ENCODE data around the gene IMMP2L.
"Not testable (repeated sequence)": the region's sequence is repeated elsewhere in the genome, so short reads cannot be mapped to it uniquely, and the experiment has no call there.

The IMMP2L gene

DNA sequence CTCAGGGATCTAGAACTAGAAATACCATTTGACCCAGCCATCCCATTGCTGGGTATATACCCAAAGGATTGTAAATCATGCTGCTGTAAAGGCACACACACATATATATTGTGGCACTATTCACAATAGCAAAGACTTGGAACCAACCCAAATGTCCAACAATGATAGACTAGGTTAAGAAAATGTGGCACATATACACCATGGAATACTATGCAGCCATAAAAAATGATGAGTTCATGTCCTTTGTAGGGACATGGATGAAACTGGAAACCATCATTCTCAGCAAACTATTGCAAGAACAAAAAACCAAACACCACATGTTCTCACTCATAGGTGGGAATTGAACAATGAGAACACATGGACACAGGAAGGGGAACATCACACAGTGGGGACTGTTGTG is 56.9 kb downstream of the IMMP2L start:
- FAIRE-seq = not testable (repeated sequence)

DNA sequence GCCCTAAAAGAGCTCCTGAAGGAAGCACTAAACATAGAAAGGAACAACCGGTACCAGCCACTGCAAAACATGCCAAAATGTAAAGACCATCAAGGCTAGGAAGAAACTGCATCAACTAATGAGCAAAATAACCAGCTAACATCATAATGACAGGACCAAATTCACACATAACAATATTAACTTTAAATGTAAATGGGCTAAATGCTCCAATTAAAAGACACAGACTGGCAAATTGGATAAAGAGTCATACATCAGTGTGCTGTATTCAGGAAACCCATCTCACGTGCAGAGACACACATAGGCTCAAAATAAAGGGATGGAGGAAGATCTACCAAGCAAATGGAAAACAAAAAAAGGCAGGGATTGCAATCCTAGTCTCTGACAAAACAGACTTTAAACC is 60.5 kb downstream of the IMMP2L start:
- not testable (repeated sequence) for FAIRE-seq

DNA sequence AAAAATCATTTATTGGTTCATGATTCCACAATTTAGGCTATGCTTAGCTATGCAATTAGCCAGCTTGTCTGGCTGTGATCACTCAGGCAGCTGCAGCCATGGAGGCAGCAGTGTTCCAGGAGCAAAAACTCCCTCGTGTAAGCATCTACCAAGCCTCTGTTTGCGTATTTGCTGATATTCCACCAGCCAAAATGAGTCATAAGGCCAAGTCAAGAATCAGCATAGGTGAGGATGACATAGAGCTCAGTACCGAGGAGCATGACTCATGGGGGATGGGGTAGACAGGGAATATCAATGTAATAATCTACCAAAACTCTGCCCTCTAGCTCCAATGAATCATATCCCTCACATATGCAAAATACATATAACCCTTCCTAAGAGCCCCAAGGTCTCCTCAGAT is 63.3 kb downstream of the IMMP2L start:
- no peak for FAIRE-seq

DNA sequence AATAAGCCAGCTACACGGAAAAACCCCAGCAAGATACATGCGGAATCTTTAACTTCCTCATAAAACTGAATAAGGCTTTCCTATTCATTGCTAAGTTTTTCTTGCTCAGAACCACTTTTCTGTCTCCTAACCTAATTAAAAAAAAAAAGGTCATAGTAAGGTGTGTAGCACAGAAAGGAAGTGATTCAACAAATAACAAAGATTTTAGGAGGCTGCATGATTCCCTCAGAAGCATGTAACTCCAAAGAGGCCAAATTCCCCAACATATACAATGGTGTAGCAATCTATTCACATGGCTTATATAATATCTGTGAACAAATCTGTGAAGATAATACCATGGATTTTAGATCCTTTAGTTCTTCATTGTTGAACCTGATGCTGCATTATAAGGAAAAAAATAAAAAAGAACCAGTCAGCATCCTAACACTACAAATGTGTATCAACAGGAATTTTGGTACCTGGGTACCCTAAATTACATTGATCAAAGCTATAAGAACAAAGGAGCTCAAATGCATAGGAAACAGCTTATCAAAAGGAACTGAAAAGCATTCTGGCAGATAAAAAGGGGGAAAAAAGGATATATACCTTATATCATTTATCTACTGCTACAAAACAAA is 63.8 kb downstream of the IMMP2L start:
- FAIRE-seq = no peak

DNA sequence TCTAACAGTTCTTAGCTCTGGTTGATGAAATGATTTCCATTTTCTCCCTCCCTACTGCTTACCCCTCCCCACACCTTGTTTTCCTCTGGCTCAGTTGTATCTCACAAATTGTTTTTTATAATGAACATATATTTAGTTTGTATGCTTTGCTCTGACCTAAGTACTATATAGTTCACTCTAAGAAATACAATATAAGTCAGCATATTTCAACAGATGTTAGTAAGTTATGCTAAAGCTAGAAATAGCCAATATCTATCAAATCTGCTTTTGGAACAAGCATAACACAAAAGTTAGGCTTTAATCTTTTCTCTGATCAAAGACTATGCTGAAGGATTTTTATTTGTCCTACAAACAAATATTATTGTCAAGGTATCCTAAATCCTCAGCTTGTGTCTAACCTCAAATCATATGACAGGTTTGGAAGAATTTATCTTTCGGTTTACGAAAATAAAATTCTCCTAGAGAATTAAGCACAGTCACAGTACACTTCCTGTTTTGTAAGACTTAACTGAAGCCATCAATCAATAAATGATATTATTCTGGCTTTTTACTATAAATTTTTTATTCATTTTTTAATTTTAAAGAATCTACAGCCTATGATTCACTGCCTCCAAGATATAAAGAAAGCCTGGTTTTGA is 67.0 kb downstream of the IMMP2L start:
- FAIRE-seq = no peak

DNA sequence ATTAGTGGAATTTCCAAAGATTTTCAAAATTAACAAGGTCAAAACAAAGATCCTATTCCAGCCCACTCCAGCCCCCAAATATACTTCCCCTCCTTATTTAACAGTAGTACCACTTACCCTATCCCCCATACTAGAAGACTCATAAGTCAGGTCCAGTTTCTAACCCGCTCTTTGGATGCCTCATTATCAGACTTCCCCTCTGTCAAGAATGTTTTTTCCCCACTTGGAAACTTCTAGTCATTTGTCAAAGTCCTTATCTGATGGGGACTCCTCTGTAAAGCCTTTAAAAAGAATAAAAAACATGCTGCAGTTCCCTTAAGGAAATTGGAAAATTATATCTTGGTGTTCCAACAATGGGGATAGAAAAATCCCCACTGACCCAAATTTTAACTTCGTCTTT is 70.1 kb downstream of the IMMP2L start:
- no peak for FAIRE-seq

DNA sequence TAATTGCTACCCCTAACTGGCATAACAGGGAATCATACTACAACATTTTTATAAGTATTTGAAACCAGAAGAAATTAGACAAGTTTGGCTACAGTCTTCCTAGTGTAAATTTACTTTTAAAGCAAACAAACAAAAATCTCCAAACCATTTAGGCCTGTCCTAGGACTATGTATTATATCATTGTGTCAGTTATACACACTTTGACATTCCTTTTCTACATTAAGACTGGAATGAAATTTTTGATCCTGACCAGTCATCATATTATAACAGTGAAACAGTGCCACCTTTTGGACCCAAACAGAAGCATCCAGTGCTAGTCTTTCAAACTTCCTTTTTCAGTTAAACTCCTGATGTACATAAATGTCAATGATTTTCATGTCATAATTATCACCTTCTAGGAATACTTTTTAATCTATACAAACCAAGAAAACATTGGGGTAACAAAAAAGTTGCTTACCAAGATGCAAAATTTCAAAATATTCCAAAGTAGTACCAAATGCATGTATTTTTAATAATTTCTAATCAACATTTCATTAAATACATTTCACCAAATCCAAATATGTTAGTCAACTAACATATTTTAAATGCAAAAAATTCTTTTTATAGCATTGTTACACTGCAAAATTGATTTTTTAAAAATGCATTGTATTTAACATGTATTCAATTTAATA is 75.7 kb downstream of the IMMP2L start:
- FAIRE-seq = peak; percentile 36

DNA sequence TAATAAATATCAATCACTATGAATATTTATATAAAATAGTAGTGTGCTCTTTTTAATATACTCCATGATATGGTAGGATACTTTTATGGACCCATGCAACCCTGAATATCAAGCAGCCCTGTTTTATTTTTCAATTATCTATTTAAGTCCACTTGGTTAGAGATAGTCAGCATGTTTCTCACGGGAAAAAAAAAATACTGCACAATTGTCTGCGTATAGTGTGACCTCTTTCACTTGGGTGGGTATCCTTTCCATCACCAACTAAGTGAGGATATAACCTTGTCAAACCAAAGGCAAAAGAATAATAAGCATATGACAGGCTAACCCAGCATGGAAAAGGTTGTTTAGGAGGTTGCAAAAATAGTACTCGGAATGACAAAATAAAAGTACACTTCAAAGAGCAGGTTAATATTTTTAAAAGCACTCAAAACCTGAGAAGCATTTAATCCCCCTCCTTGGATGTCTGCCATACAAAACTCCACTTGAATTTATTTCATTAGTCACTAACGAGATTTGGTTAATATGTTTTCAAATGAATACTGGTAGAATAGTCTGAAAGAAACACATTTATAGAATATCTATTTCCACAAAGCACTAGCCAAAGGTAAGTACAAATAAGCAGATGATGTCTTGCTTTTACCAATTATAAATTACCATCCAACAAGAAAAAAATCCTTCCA is 76.5 kb downstream of the IMMP2L start:
- no peak for FAIRE-seq

DNA sequence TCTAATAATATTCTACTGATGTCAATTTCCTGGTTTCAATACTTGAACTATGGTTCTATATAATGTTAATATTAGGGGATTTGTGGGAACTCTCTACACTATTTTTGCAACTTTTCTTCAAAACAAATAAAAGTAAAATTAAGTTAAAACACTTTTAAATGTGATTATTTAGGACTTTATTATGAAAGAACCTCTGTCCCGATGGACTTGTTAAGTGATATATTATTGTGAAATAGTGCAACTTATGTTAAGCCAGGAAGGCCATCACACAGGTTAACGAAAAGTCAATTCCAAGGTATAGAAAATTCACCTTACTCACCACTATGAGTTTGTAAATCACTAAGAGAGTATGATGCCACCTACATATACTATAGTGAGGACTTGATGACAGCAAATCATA is 79.2 kb downstream of the IMMP2L start:
- no peak for FAIRE-seq

DNA sequence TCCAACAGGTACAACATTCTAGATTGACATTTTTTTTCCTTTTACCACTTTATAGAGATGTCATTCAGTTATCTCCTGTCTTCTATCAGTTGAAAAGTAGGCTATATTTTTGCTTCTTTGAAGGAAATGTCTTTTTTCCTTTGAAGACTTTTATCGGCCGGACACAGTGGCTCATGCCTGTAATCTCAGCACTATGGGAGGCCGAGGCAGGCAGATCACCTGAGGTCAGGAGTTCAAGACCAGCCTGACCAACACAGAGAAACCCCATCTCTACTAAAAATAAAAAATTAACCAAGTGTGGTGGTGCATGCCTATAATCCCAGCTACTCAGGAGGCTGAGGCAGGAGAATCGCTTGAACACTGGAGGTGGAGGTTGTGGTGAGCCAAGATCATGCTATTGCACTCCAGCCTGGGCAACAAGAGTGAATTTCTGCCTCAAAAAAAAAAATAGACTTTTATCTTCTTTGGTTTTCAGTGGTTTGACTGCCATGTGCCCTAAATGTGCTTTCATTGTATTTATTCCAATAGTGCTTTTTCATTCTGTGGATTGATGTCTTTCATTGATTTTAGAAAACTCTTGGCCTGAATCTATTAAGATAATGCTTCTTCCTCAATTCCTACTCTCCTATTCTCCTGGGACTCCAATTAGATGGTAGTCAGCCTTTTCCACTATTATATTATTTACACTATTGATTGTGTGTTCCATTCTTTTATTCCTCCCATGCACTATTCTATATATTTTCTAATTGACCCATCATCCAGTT is 84.6 kb downstream of the IMMP2L start:
- no peak for FAIRE-seq

DNA sequence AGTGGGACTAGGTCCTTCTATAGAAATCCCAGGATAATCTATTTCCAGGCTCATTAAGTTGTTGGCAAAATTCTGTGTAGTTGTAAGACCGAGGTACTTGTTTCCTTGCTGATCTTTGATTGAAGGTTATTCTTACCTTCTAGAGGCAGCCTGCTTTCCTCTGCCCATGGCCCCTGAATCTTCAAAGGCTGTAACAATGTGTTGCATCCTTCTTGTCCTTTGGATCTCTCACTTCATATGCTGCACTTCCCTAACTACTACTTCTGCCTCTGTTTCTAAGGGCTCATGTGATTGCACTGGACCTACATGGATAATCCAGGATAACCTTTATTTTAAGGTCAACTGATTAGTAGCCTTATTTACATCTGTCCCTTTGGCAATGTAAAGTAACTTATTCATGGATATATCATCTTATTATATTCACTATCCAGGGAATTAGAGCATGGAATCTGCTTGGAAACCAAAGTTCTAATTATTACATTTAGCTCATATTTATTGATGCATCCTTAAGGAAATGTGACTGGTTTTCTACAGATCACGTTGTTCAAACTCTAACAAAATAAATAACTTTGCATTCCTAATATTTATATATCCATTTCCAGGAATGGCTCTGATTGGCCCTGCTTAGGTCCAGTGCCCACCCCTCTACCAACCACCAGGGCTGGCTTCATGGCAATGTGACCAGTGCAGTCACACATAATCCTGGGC is 85.6 kb downstream of the IMMP2L start:
- FAIRE-seq = no peak

DNA sequence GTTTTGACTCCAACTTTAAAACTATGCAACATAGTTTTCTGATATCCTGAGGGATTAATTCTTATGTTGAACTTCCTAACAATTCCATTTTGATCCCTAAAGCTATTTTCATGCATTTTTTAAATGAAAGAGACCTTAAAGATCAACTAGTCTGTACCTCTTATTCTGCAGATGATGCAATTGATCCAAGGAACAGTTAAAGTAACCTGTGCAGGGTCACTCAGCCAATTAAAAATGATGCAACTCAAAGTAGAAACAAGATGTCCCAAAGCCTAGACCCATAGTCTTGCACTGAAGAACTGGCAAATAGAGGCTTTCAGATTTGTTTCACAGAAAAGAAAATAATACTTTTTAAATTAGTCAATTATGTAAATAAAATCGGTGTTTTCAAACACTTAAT is 86.3 kb downstream of the IMMP2L start:
- FAIRE-seq = no peak

DNA sequence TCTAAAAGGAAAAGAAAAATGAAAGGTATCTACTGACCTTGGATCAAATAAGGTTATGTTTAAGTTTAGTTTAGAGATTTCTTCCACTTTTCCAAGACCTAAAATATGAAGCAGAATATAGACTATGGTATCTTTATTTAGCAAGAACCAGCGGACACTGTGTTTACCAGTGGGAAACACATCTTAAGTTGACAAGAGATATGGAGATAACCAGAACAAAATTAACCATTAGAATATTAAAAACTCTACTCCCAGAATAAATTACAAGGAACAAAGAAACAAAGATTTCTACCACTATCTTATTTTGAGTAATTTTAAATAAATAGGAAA is 86.9 kb downstream of the IMMP2L start:
- FAIRE-seq = no peak

DNA sequence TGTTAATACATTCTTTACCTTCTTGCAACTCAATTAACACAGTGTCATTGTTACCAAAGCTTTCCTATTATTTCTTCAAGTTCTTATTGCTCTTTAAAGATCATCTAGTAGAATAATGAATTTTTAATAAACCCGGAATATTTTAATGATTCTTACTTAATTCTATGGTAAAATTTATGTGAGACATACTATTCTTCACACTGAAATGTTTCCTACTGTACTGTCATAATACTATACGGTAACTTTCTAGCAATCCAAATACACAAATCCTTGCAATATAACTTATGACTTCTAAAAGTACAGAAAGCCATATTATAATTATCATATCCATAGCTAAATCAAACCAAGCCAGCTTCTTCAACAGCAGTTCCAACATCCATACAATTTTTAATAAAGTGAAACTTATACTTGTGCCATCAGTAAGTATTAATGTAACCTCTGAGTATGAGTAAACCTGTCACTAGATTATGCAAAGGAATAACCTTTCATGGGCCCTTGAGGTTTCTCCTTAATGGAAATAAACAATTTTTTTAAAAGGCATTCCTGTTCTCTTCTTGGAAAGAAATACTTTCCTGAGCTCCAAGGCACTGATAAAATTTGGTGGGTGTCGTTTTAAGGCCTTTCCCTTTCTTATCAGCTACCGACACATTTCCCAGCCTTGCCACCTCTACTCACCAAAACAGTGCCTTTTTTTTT is 87.4 kb downstream of the IMMP2L start:
- FAIRE-seq = no peak

DNA sequence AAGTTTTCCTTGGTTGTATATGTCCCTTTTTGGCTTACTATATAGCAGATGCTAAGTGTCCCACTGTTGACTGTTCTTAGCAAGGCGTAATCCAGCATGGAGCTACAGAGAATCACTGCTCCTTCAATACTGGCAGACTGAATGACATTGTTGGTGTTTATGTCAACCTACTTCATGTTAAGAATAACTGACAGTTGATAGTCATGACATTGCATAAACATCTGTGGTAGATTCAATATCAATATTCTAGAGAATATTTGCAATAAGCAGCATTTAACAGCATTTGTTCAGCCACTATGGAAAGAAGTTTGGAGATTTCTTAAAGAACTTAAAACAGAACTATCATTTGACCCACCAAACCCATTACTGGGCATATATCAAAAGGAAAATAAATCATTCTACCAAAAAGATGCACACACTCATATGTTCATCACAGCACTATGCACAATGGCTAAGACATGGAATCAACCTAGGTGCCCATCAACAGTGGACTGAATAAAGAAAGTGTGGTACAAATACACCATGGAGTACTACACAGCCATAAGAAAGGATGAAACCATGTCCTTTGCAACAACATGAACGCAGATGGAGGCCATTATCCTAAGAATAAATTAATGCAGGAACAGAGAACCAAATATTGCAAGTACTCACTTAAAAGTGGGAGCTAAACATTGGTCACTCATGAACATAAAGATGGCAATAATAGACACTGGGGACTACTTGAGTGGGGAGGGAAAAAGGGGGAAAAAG is 88.7 kb downstream of the IMMP2L start:
- FAIRE-seq = no peak

DNA sequence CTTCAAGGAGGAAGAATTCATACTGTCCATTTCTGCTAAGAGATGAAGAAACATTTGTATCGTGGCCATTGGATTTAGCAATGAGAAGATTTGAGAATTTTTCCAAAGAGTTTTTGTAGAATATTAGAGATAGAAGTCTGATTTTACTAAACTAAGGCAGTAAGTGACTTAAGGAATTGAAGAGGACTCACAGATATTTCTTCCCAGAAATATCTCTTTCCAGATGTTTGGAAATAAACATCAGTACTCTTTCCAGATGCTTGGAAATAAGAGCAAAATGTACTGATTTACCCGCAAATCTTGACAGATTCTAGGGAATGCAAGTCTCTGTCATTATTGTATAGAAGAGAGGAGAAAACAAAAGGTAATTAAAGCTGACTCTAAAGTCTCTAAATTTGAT is 91.3 kb downstream of the IMMP2L start:
- FAIRE-seq = no peak

DNA sequence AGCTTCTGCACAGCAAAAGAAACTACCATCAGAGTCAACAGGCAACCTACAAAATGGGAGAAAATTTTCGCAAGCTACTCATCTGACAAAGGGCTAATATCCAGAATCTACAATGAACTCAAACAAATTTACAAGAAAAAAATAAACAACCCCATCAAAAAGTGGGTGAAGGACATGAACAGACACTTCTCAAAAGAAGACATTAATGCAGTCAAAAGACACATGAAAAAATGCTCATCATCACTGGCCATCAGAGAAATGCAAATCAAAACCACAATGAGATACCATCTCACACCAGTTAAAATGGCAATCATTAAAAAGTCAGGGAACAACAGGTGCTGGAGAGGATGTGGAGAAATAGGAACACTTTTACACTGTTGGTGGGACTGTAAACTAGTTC is 92.4 kb downstream of the IMMP2L start:
- FAIRE-seq = not testable (repeated sequence)

DNA sequence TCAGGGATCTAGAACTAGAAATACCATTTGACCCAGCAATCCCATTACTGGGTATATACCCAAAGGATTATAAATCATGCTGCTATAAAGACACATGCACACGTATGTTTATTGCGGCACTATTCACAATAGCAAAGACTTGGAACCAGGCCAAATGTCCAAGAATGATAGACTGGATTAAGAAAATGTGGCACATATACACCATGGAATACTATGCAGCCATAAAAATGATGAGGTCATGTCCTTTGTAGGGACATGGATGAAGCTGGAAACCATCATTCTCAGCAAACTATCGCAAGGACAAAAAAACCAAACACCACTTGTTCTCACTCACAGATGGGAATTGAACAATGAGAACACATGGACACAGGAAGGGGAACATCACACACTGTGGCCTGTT is 96.5 kb downstream of the IMMP2L start:
- not testable (repeated sequence) for FAIRE-seq

DNA sequence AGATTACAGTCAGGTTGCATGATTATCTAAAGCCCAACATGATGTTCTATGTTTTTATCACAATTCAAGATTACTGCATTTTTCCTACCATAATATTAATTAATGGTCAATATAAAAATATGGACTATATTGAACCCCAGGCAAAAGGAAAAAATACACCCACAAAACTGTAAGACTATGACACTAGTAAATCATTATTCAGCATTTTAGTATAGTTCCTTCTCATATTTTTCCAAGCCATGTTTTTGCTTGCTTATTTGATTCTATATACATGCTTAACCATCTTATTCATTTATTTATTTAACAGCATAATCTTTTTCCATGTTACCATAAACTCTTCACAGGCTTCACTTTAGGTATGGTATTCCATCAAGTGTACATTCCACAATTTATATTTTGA is 101.6 kb downstream of the IMMP2L start:
- no peak for FAIRE-seq

DNA sequence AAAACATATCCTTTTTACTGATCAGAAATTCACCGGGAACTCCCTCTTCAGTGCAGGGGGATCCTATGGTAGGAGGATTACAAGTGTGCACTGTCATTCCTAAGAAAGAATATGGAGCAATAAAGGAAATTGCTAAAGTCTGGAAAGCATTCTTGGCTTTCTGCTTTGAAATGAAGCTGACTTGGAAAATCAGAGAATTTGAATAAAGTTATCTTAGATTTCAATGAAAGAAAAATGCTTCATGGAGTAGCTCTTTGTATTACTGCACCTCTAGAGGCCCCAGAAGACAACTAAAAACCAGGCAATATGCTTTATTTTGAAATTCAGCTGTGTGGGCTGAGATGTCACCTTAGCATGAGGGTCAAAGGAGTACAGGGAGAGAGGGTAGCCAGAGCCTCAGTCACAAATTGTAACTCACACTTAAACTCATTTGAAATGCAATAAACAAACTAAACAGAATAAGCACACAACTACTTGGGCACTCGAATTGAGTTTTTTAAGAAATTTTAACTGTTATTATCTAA is 102.5 kb downstream of the IMMP2L start:
- FAIRE-seq = no peak
